HAP-1 (cell line): Measurements from ENCODE around the gene PVRIG.
"Not testable (repeated sequence)": the region's sequence is repeated elsewhere in the genome, so short reads cannot be mapped to it uniquely, and the experiment has no call there.

Experiments used
- DNase-seq, 2 experiments: peaks; one replicate each; pipeline ENCODE4 v3.0.0-alpha.2; 2016 to 2020; ENCODE audit warnings: low spot score in 2 of 2
- H3K27me3 ChIP-seq: fragments of 250-450 bp; sonication (Bioruptor Pico); 2 replicates; pipeline ENCODE4 v1.5.1; 2020; ENCODE audit warnings: low read depth, mild to moderate bottlenecking, moderate library complexity
- H3K36me3 ChIP-seq: fragments of 250-450 bp; sonication (Bioruptor Pico); replicated peaks from 2 replicates; pipeline ENCODE4 v1.5.1; 2020; ENCODE audit warnings: mild to moderate bottlenecking
- H3K4me1 ChIP-seq: fragments of 250-450 bp; sonication (Bioruptor Pico); 2 replicates; pipeline ENCODE4 v1.5.1; 2020; ENCODE audit warnings: mild to moderate bottlenecking
- H3K4me3 ChIP-seq: fragments of 250-450 bp; sonication (Bioruptor Pico); 2 replicates; pipeline ENCODE4 v1.5.1; 2020; ENCODE audit warnings: mild to moderate bottlenecking, moderate library complexity
- H3K9me3 ChIP-seq: fragments of 250-450 bp; sonication (Bioruptor Pico); 2 replicates; pipeline ENCODE4 v1.5.1; 2020; ENCODE audit warnings: mild to moderate bottlenecking, moderate library complexity
- in situ Hi-C: fragments of 300-500 bp; cut with MboI; formaldehyde crosslinking; loops from 3 replicates; pipeline ENCODE4 v1.14.3; 2020; ENCODE audit warnings: low sequenced_read_pairs, inconsistent platforms, mixed read lengths

Gene PVRIG

DNA sequence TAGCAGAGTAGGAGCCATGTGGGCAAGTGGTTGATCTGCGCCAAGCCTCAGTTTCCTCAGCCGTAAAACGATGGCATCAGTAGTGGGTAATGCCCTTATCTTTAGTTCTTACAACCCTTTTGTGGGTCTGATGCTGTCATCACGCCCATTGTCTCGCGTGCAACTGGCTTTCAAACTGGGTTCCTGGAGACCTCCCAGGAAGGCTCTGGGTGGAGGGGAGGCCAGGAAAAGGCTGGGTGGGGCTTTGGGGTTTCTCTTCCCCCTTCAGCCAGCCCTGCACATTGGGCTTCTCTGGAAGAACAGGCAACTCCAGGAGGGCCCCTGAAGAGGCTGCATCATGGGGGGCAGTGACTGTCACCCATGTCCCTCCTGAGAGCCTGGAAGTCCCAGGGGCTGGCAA is 5.1 kb downstream of the PVRIG start:
- DNase-seq, H3K4me3 ChIP-seq, H3K4me1 ChIP-seq, H3K9me3 ChIP-seq, H3K36me3 ChIP-seq, H3K27me3 ChIP-seq, in situ Hi-C loops: not testable (repeated sequence)

DNA sequence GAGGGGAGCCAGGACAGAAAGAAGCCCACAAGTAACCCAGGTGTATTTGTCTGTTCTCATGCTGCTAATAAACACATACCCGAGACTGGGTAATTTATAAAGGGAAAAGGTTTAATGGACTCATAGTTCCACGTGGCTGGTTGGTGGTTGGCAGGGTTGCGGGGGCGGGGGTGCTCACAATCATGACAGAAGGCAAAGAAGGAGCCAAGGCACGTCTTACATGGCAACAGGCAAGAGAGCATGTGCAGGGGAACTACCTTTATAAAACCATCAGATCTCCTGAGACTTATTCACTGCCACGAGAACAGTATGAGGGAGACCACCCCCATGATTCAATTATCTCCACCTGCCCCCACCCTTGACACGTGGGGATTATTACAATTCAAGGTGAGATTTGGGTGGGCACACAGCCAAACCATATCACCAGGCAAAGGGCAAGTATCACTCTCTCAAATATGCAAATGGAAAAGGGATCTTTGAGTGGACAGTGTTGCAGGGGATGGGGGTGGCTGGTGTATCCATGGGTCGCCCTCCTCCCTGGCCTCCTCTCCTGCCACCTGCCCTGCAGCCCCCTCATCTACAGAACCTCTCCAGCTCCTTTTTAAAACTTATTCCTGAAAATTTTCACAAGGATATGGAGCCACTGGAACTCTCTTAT is 15.0 kb downstream of the PVRIG start:
- H3K36me3 ChIP-seq, H3K27me3 ChIP-seq, H3K4me1 ChIP-seq, H3K9me3 ChIP-seq, H3K4me3 ChIP-seq, in situ Hi-C loops, DNase-seq: not testable (repeated sequence)

DNA sequence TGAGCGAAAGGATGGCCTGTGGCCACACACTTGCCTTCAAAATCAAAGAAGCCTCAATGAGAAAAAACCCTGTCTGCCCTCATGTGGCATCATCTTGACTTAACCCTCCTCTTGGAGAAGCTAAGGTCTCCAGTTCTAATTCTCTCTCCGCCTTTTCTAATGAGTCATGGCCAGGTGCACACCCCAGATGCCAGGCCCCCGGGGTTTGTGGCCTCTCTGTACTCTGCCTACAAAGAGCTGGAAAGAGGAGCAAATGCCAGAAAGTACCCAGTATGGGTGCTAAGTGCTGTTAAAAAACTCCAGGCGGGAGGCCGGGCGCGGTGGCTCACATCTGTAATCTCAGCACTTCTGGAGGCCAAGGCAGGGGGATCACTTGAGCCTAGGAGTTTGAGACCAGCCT is 20.2 kb downstream of the PVRIG start:
- H3K9me3 ChIP-seq, H3K4me3 ChIP-seq, H3K4me1 ChIP-seq, DNase-seq, H3K36me3 ChIP-seq, H3K27me3 ChIP-seq, in situ Hi-C loops: not testable (repeated sequence)

DNA sequence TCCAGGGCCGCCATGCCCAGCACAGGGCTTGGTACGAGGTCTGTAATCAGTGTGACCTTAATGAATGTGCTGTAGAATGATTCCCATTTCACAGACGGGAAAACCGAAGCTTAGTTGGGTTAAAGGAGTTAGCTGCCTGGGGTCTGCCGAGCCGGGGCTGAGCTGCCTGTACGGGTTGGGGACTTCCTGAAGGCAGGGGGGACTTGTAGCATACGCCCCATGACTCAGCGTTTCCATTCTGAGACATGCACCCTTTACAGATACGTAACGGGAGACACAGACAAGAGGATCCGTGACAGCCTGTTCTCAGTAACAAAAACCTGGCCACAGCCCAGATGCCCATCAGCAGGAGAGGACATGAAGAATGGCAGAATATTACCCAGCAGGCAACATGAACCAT is 23.6 kb downstream of the PVRIG start:
- DNase-seq, in situ Hi-C loops, H3K4me1 ChIP-seq, H3K27me3 ChIP-seq, H3K4me3 ChIP-seq, H3K9me3 ChIP-seq, H3K36me3 ChIP-seq: not testable (repeated sequence)

GRCh38 chr7:100244988-100245605 is 25.3 kb downstream of the PVRIG start:
- in situ Hi-C loops, DNase-seq, H3K4me1 ChIP-seq: not testable (repeated sequence)

DNA sequence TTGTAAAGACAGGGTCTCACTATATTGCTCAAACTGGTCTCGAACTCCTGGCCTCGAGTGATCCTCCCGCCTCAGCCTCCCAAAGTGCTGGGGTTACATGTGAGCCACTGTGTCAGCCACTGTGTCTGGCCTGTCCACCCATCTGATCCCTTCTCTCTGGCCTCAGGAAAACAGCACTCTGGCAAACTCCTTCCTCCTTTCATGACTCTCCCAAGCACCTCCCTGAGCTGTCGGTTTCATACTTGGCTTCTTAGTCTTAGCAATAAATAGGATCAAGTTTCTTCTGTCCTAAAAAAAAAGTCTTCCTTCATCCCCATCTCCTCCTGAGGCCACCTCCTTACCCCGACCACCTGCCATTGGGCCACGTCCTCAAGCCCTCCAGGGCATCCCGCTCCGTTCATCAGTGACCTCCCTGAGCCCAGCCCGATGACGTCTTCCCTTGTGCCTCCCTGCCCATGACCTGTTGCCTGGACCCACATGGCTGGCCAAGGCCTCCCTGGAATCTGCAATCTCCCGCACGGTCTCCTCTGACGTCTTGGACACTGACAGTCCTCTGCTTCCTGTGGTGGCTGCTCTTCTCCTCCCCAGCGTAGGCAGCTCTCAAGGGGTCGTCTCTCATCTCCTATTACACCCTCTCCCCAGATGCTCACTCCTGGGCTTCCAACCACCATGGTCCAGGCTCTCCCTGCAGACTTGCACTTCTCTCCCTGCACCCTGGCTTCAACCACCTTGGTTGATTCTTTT is 26.5 kb downstream of the PVRIG start:
- H3K9me3 ChIP-seq, H3K4me3 ChIP-seq, H3K4me1 ChIP-seq, in situ Hi-C loops, H3K27me3 ChIP-seq, H3K36me3 ChIP-seq, DNase-seq: not testable (repeated sequence)

More at GRCh38 chr7:100244988-100245605, 25.3 kb downstream of the PVRIG start:
- H3K4me3 ChIP-seq, H3K27me3 ChIP-seq, H3K9me3 ChIP-seq, H3K36me3 ChIP-seq: not testable (repeated sequence)

- H3K36me3 ChIP-seq, in situ Hi-C loops, DNase-seq, H3K4me3 ChIP-seq, H3K9me3 ChIP-seq, H3K4me1 ChIP-seq, H3K27me3 ChIP-seq: not testable (repeated sequence)
Observed at GRCh38 chr7:100246865-100247137, 27.1 kb downstream of the PVRIG start.

GRCh38 chr7:100247152-100247757 is 27.5 kb downstream of the PVRIG start:
- Histone ChIP-seq H3K4me1 (peaks cover 7% of the 10 kb centered on the region), H3K27me3 (no peaks in the 10 kb centered on the region), H3K36me3 (no peaks in the 10 kb centered on the region), H3K9me3 (no peaks in the 10 kb centered on the region), H3K4me3 (no peak overlapping the region)
- in situ Hi-C loops, result no loop called here
- DNase-seq, result peak; percentile 39 to 70

DNA sequence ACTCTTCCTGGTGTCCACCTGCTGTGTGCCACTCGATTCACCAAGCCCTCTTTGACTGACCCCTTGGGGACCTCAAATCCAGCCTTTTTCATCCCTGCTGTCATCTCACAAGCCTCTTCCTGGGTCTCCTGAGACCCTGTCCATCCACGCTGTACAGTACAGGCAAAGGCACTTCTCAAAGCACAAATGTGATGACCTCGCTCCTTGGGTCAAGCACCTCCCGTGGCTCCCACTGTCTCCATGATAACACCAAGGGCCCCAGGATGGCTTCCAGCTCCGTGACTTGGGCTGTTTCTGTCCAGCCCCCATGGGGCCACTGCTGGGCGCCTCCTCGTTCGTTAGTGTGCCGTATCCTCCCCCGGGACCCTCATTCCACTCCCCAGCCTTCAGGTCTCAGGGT is 28.7 kb downstream of the PVRIG start:
- Histone ChIP-seq H3K4me1 (peaks cover 7% of the 10 kb centered on the region), H3K36me3 (no peaks in the 10 kb centered on the region), H3K27me3 (no peaks in the 10 kb centered on the region), H3K9me3 (no peaks in the 10 kb centered on the region), H3K4me3 (no peak overlapping the region)
- no peak for DNase-seq
- in situ Hi-C loops, result no loop called here

DNA sequence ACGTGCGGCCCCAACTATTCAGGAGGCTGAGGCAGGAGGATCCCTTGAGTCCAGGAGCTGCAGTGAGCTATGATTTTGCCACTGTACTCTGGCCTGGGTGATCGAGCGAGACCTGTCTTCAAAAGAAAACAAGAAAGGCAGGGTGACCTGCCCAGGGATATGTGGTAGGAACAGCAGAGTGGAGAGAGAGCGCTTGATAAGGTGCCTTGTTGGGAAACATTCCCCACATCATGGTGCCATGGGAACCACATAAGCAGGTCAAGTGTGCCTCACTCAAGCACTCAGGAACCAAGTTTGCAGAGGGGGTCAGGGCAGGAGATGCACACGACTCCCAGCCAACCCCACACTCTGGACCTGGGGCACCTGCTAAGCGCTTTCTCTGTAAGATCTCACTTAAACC is 37.3 kb downstream of the PVRIG start:
- Histone ChIP-seq H3K4me1 (no peaks in the 10 kb centered on the region), H3K36me3 (no peaks in the 10 kb centered on the region), H3K9me3 (no peaks in the 10 kb centered on the region), H3K4me3 (no peak overlapping the region), H3K27me3 (no peaks in the 10 kb centered on the region)
- in situ Hi-C loops, result no loop called here
- DNase-seq, result no peak

DNA sequence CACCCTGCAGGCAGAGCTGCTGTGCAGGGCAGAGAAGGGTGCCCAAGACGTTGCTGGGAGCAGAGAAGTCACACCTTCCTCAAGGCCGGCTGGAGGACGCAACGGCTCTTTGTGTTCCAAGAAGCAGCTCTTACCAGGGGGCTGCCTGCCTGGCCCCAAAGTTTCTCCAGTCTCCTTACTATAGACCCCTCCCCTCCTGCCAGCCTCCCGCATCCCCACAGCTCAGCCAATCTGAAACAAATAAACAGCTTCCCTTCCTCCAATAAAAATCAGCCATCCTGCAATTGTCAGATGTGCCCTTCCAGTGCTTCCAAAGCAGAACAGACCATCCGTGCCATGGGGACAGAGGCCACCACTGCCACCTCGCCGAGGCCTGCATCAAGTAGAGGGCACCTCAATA is 40.2 kb downstream of the PVRIG start:
- H3K27me3 ChIP-seq, DNase-seq, H3K4me1 ChIP-seq, H3K4me3 ChIP-seq, H3K36me3 ChIP-seq, in situ Hi-C loops, H3K9me3 ChIP-seq: not testable (repeated sequence)

- H3K4me3 ChIP-seq, in situ Hi-C loops, H3K36me3 ChIP-seq, H3K9me3 ChIP-seq, DNase-seq, H3K4me1 ChIP-seq, H3K27me3 ChIP-seq: not testable (repeated sequence)
Observed at GRCh38 chr7:100262896-100263295, 43.1 kb downstream of the PVRIG start.

DNA sequence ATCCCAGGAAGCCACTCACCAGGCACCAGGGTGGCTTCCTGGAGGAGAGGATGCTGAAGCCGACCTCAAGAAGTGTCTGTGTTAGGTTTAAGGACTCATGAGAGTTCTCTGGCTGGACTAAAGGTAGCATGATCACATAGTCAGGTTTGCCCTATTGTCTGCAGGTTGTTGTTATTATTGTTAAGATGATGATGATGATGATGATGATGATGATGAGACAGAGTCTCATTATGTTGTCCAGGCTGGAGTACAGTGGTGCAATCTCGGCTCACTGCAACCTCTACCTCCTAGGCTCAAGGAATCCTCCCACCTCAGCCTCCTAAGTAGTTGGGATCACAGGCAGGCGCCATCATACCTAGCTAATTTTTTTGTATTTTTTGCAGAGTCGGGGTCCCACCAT is 44.5 kb downstream of the PVRIG start:
- not testable (repeated sequence) for H3K4me1 ChIP-seq

GRCh38 chr7:100264669-100265165 is 45.0 kb downstream of the PVRIG start:
- DNase-seq, result peak in 1 of 2 experiments; percentile 36
- H3K4me1 ChIP-seq, H3K27me3 ChIP-seq, H3K36me3 ChIP-seq, H3K9me3 ChIP-seq, in situ Hi-C loops, H3K4me3 ChIP-seq: not testable (repeated sequence)

More for the DNA sequence above, 44.5 kb downstream of the PVRIG start:
- H3K9me3 ChIP-seq, H3K4me3 ChIP-seq, H3K36me3 ChIP-seq, DNase-seq, H3K27me3 ChIP-seq, in situ Hi-C loops: not testable (repeated sequence)
